Measurements from ENCODE around the gene UFL1.

Gene UFL1

DNA sequence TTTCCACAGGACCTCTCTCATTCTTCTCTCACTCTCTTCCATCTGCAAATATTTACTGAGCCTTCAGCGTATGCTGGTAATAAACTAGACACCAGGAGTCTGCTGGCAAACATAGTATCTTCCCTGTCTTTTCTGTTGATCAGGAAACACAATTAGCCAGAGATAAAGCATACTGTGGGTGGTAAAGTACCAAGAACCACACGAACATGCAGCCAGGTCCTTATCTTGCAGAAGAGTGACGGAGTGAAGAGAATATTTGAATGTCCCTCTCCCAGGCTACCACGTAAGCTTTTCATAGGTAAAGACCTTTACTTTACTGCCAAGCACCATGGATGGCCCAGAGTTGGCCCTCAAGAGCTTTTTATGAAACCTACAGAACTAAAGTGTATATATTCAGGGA is 54.6 kb downstream of the UFL1 start:
- DNase-seq = no peak

DNA sequence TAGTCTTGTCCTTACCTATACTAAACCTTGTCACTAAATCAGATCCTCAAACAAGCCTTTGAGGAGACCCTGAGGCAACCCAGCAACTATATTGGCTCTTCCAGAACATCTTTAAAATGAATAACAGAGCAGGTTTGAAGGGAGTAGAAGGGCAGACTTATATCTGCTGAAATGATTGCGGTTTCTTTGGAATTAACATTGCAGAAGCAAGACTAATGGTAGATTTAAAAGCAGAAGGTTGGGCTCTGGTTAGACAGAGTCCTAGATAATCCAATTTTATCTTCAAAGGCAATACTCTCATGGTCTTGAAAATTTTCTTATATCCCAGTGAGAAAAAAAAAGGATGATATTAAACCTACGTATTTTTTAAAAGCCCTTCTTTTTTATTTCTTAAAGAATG is 60.4 kb downstream of the UFL1 start:
- no peak for DNase-seq

DNA sequence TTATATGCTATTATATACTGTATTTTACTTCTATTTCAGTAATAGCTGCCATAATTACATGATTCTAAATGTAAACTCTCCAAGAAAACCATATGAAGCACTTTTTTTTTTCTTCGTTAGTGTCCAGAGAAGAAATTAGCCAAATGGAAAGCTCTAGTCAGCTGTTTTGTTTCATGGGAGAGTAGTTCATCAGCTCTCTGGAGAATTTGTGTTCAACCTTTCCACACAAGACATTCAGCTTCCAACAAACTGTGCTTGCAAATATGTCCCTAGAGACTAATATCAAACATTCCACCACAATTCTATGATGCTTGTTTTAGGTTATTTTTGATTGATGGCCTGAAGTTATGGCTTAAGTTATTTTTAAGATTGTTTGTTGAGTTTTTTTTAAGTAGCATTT is 60.8 kb downstream of the UFL1 start:
- no peak for DNase-seq

DNA sequence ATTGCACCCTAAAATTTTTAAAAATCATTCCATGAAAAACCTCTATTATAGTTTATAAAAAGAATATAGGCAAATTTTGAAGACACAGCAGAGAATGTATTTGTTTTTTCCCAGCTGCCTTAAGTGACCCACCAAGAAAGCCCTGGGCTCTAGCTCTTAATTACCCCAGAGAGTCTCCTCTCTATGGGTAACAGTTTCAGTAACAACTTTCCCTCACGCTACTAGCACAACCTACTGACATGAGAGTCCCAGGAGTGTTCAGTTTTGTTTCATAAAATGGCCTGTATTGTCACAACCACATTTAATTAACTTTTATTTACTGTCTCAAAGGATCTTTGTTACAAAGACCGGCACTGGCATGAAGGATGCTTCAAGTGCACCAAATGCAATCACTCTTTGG is 82.8 kb downstream of the UFL1 start:
- peak; percentile 55 for DNase-seq

Data from NCI-H2171 treated with DMSO at 0.1 percent for 48 hours (cell line).